Hypothalamus (tissue), 51 donors: ENCODE measurements around the gene PRKCZ.
A peak's percentile ranks its signal among the peaks of the same experiment; 100 is the strongest.

ENCODE experiments used
- DNase-seq, 51 donors: peaks; one replicate each; lab custom pipeline; 2025; lab: John Stamatoyannopoulos, UW

Gene PRKCZ

GRCh38 chr1:2024451-2024850 lies 25.8 kb upstream of the PRKCZ start:
- no peak for DNase-seq

DNA sequence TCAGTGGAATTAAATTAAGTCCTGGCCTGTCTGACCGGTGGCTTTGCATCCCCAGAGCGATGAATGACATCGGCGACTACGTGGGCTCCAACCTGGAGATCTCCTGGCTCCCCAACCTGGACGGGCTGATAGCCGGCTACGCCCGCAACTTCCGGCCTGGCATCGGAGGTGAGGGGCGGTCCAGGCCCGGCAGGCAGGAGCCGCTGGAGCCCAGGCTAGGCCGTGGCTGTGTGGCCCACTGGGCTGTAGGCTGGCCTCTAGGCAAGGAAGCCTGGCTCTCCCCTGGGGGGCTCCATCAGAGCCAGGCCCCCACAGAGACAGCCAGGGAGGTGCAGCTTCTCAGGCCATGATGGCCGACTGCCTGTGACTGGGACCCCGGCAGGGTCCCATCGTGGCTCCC lies 25.3 kb upstream of the PRKCZ start:
- no peak for DNase-seq

- peak in 1 of 51 donors; percentile 9 for DNase-seq
These were observed 24.7 kb upstream of the PRKCZ start for GRCh38 chr1:2025491-2025981.

- DNase-seq, result no peak
These were observed 22.1 kb upstream of the PRKCZ start for GRCh38 chr1:2027961-2028583.

DNA sequence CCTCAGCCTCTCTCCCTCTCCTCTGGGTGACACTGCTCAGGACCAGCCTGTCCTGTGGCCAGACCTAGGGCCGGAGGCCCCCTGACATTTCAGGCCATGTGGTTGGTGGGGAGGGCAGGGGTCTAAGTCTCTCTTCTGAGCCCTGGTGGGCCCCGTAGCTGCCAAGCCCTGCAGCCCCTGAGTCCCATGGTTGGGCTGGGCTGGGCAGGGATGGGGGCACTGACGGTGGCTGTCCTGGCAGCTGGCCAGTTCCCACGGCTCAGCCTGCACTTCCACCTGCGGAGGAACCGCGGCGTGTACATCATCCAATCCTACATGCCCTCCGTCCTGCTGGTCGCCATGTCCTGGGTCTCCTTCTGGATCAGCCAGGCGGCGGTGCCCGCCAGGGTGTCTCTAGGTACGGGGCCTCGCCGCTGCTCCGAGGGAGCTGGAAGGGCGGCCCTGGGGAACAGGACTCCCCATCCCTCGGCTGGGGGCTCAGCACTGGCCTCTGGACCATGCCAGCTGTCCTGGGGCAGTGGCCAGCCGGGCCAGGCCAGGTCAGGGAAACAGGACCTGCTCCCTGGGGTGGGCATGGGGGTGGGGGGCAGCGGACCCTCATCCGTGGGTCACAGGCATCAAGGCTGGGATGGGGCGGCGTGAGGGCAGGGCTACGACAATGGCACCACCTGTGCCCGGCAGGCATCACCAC lies 21.2 kb upstream of the PRKCZ start:
- no peak for DNase-seq

DNA sequence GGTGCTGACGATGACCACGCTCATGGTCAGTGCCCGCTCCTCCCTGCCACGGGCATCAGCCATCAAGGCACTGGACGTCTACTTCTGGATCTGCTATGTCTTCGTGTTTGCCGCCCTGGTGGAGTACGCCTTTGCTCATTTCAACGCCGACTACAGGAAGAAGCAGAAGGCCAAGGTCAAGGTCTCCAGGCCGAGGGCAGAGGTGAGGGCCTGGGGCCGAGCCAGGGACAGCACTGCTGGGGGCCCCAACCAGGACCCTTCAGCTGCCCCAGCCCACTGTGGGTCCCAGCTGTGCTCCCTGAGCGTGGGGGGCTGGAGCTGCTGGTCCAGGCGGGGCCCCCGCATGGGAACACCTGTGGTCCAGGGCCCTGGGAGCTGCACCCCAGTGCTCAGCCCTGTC lies 20.6 kb upstream of the PRKCZ start:
- DNase-seq, result no peak

- no peak for DNase-seq
These were observed 19.9 kb upstream of the PRKCZ start for GRCh38 chr1:2030076-2030871.

DNA sequence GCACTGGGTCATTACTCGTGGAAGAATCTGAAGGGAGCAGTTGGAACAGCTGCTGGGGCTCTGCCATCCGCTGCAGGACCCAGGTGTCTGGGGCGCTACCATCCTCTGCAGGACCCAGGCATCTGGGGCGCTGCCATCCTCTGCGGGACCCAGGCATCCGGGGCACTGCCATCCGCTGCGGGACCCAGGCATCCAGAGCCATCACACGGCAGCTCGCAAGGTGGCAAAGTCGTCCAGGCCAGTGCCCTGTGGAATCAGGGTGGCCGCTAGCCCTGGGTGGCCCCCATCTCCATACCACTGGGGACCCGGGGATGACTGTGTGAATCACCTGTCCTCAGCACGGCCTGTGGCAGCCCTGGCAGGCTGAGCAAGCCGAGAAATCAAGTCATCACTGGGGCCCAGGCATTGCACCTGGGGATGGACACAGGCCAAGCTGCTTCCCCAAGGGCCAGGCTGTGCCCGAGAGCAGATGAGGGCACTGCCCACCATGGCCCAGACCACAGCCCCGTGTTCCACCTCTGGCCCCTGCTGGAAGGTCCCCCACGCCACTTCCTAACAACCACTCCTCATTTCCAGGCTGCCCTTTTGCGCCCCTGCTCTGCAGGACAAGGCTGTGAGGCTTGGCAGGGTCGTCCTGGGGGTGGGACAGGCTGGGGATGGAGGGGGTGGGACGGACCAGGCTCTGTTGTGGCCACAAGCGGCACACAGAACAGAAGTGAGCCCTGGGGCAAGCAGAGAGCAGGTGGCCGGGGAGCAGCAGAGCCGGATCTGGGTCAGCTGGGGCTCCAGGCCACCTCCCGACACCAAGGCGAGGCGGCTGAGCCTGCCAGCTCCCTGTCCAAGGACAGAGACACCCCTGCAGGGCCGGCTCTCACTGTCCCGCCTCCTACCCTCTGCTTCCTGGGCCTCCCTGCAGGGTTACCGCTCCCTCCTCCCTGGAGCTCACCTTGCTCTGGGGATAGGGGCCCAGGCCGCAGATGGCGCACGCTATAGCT lies 18.4 kb upstream of the PRKCZ start:
- peak in 1 of 51 donors; percentile 6 for DNase-seq

DNA sequence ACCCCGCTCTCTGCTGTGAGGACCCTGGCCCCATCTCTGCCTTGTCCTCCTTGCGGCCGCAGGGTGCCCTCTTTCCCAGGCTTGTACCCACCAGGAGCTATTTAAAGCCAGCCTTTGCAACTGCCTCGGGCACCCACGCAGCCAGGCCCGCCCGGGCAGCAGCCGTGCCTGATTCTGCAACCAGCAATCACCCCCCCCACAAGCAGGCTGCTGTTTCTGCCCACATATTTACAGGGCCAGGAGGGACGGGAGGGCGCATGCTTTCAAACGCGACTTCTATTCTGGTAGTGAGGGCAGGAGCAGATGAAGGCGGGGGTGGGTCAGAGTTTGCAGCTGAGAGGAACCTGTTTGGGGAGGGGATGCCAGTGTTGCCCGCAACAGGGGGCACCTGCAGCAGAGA lies 17.5 kb upstream of the PRKCZ start:
- DNase-seq, result peak in 1 of 51 donors; percentile 33

- no peak for DNase-seq
These were observed 17.0 kb upstream of the PRKCZ start for GRCh38 chr1:2033165-2033564.

GRCh38 chr1:2036287-2036686 lies 13.9 kb upstream of the PRKCZ start:
- DNase-seq, result no peak

GRCh38 chr1:2037314-2037979 lies 12.8 kb upstream of the PRKCZ start:
- DNase-seq, result no peak

DNA sequence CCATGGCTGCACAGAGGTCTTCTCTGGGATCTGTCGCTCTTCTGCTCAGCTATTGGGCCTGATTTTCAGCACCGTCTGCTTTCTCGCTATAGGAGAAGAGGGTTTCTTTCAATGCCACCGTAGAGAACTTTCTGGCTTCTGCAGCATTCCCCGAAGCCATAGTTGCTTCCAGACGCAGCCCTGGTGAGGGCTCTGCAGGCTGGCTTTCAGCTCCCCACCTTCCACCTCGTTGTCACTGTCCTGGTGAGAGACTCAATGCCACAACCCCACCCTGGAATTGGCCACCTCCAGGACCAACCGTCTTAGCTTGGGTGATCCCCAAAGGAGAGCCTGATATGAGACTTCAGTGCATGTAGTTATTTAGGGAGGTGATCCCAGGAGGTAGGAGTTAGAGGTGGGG lies 12.0 kb upstream of the PRKCZ start:
- no peak for DNase-seq

- DNase-seq, result no peak
These were observed 11.0 kb upstream of the PRKCZ start for GRCh38 chr1:2039251-2039650.

DNA sequence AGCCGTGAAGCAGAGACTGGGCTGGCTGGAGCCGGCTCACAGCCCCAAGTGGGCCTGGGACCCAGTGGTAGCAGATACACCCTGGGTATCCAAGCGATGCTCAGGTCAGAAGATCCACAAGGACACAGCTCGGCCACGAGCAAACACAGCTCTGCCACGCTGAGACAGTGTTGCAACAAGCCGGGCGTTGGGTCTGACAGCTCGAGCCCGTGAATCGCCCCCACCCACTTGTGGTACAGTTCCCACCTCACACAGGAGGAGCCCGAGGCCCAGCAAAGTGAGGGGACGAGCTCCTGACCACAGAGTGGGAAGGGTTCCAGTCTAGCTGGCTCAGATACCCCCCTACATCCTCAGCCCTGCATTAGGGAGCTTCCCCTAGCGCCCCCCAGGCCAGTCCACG lies 8.9 kb upstream of the PRKCZ start:
- DNase-seq, result no peak

- no peak for DNase-seq
These were observed 8.3 kb upstream of the PRKCZ start for GRCh38 chr1:2041887-2042286.

- peak in 3 of 51 donors; percentile 8 to 14 (median 13) for DNase-seq
These were observed 7.1 kb upstream of the PRKCZ start for GRCh38 chr1:2042830-2043773.

- no peak for DNase-seq
These were observed 6.3 kb upstream of the PRKCZ start for GRCh38 chr1:2043886-2044285.
